Left ventricle myocardium inferior (tissue), 1 donor: ENCODE results near the gene KLHL12. TPM values are rescaled to one million over a fixed set of nuclear protein-coding genes. Genes with fewer than 3 reads are reported as not detected.

Experiments used
- DNase-seq: peaks from one replicate; pipeline ENCODE4 v3.0.0-alpha.2; 2020
- H3K27ac ChIP-seq: fragments of 200-600 bp; replicated peaks from 2 replicates; pipeline ENCODE4 v1.8.0; 2021
- H3K27me3 ChIP-seq: fragments of 200-600 bp; 2 replicates; pipeline ENCODE4 v1.8.0; 2021; ENCODE audit warnings: low read depth
- H3K36me3 ChIP-seq: fragments of 200-600 bp; 2 replicates; pipeline ENCODE4 v1.8.0; 2021
- H3K4me1 ChIP-seq: fragments of 200-600 bp; 2 replicates; pipeline ENCODE4 v1.8.0; 2021
- H3K4me3 ChIP-seq: fragments of 200-600 bp; 2 replicates; pipeline ENCODE4 v1.8.0; 2021; ENCODE audit warnings: mild to moderate bottlenecking, moderate library complexity
- H3K9me3 ChIP-seq: fragments of 200-600 bp; replicated peaks from 2 replicates; pipeline ENCODE4 v1.8.0; 2021
- CTCF ChIP-seq: fragments of 200-600 bp; IDR thresholded peaks from 2 replicates; pipeline ENCODE4 v1.8.0; 2021; ENCODE audit warnings: antibody characterized with exemption, mild to moderate bottlenecking, borderline replicate concordance
- intact Hi-C: fragments of 100-400 bp; cut with micrococcal nuclease; formaldehyde crosslinking; loops from one replicate; pipeline ENCODE4 v1.11.0; 2022
- total RNA-seq: library from RNA; stranded (reverse); fragmentation: NEBNext Ultra II Directional; extraction: Animal tissue kit (Norgen Biotek cat#: 25700); gene quantifications from one replicate; pipeline ENCODE4 v1.2.1, GENCODE V29; 2021
- donor health status: DM: no; HTN: yes; CAD: no; lungs with severe emphysema.

KLHL12 gene
- total RNA-seq, 1 donor from 2014 or later = 22.7 TPM

DNA sequence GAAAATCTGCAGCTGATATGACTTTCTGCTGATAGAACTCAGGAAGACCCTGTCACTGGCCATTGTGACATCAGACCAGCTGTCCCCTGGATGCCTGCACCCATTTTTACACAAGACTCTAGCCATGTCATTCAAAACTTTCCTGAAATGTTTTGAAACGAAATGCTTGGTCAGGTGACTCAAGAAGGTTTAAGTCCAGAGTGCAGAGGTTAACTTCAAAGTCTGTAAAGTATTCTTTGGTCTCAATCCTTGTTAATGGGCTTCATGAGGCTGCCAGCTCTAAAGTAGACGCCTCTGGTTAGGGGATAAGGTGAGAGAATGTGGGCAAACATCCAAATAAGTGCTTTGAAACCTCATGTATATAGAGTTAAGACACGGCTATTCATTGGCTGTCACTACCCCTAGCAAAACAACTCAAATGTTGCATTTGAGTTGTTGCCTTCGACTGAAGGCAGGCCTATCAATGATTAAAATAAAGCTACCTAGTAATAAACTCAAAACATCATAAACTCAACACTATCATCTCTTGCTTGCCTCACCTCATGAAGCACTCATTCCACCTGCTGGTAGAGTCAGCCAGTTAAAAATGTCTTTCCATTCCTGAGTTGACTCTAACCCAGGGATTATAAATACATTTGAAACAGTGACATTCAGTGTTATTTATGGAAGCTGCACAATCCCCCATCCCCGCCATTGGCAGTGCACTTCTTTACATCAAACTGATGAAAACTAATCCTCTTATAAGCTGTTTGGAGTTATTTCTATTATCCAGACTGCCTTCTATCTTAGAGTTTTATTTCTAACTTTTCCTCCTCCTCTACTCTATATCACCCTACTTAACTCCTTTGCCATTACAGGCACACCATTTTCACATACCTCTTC lies 64.1 kb downstream of the KLHL12 start:
- H3K36me3 ChIP-seq = no peaks in the 10 kb centered on the region
- peaks cover 25% of the 10 kb centered on the region for H3K27me3 ChIP-seq
- no peak overlapping the region for H3K4me3 ChIP-seq
- intact Hi-C loops = no loop called here
- H3K9me3 ChIP-seq = no peaks in the 10 kb centered on the region
- H3K27ac ChIP-seq = no peak overlapping the region
- no peak for TF ChIP-seq CTCF
- no peak for DNase-seq
- peaks cover 20% of the 10 kb centered on the region for H3K4me1 ChIP-seq

- H3K36me3 ChIP-seq = no peaks in the 10 kb centered on the region
- DNase-seq = peak; percentile 94
- intact Hi-C loops = no loop called here
- no peaks in the 10 kb centered on the region for H3K9me3 ChIP-seq
- peak overlapping the region; percentile 85 for H3K4me3 ChIP-seq
- H3K27ac ChIP-seq = peak overlapping the region; percentile 30
- no peak for TF ChIP-seq CTCF
- H3K27me3 ChIP-seq = peaks cover 14% of the 10 kb centered on the region
- peaks cover 20% of the 10 kb centered on the region for H3K4me1 ChIP-seq
These were observed 65.5 kb downstream of the KLHL12 start for GRCh38 chr1:202861420-202862132.

GRCh38 chr1:202860744-202861419 lies 66.2 kb downstream of the KLHL12 start:
- H3K36me3 ChIP-seq = no peaks in the 10 kb centered on the region
- H3K27ac ChIP-seq = peak overlapping the region; percentile 30
- peak overlapping the region; percentile 85 for H3K4me3 ChIP-seq
- intact Hi-C loops = no loop called here
- TF ChIP-seq CTCF = no peak
- H3K4me1 ChIP-seq = peaks cover 20% of the 10 kb centered on the region
- H3K9me3 ChIP-seq = no peaks in the 10 kb centered on the region
- peak; percentile 21 for DNase-seq
- H3K27me3 ChIP-seq = peaks cover 14% of the 10 kb centered on the region

- no peak overlapping the region for H3K4me3 ChIP-seq
- peak overlapping the region; percentile 70 for H3K27ac ChIP-seq
- H3K4me1 ChIP-seq = peaks cover 20% of the 10 kb centered on the region
- peak; percentile 58 for DNase-seq
- H3K9me3 ChIP-seq = no peaks in the 10 kb centered on the region
- H3K27me3 ChIP-seq = no peaks in the 10 kb centered on the region
- intact Hi-C loops = no loop called here
- no peak for TF ChIP-seq CTCF
- no peaks in the 10 kb centered on the region for H3K36me3 ChIP-seq
These were observed 68.1 kb downstream of the KLHL12 start for GRCh38 chr1:202858789-202859414.

DNA sequence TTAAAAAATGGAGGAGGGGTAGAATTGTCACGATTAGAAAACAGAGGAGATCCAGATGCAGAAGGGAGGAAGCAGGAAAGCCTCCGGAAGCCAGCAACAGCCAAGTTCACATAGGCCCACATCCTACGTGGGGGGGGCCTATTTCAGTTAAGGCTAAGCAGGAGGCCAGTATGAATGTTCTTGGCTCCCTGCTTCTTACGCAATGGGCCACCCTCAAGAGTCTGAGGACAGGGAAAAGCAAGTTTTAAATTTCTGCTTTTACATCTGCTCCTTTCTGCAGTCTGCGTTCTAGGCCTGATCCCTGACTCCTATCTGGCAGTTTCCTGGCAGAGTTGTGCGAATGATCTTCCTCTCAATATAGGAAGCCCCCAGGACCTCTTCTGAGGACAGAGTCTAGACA lies 68.7 kb downstream of the KLHL12 start:
- TF ChIP-seq CTCF = no peak
- H3K9me3 ChIP-seq = no peaks in the 10 kb centered on the region
- H3K27me3 ChIP-seq = no peaks in the 10 kb centered on the region
- DNase-seq = peak; percentile 36
- intact Hi-C loops = no loop called here
- no peak overlapping the region for H3K4me3 ChIP-seq
- no peaks in the 10 kb centered on the region for H3K36me3 ChIP-seq
- peak overlapping the region; percentile 70 for H3K27ac ChIP-seq
- peaks cover 20% of the 10 kb centered on the region for H3K4me1 ChIP-seq
